Breast epithelium (tissue), 4 donors: ENCODE data around the gene ASB6. TPM values are rescaled to one million over a fixed set of nuclear protein-coding genes. Genes with fewer than 3 reads are reported as not detected.
"Not testable (repeated sequence)": the region's sequence is repeated elsewhere in the genome, so short reads cannot be mapped to it uniquely, and the experiment has no call there.

ENCODE experiments used
- DNase-seq, 2 donors: peaks; one replicate each; pipeline ENCODE4 v3.0.0-alpha.2; 2019; ENCODE audit warnings: low spot score in 2 of 2
- H3K27ac ChIP-seq, 2 donors: fragments of 200-600 bp; sonication (generic) in 1 of 2; one replicate each; pipeline ENCODE4 v1.5.1; 2016 to 2019; ENCODE audit warnings: mild to moderate bottlenecking in 1 of 2
- H3K27me3 ChIP-seq, 2 donors: fragments of 200-600 bp; sonication (generic) in 1 of 2; one replicate each; pipeline versions ENCODE4 v1.5.1 to v1.6.0; 2017 to 2019; ENCODE audit warnings: control low read depth in 1 of 2, mild to moderate bottlenecking in 1 of 2
- H3K36me3 ChIP-seq: fragments of 200-600 bp; one replicate; pipeline ENCODE4 v1.5.1; 2019
- H3K4me1 ChIP-seq, 2 donors: fragments of 200-600 bp; sonication (generic); one replicate each; pipeline ENCODE4 v1.5.1; 2016 to 2019; ENCODE audit warnings: control low read depth in 1 of 2
- H3K4me3 ChIP-seq, 3 donors: fragments of 200-600 bp; sonication (generic); 1 replicate in 2 of 3; 2 replicates in 1 of 3; pipeline ENCODE4 v1.5.1; 2016 to 2019; ENCODE audit warnings: mild to moderate bottlenecking in 3 of 3, moderate library complexity in 2 of 3
- H3K9me3 ChIP-seq, 2 donors: fragments of 200-600 bp; sonication (generic) in 1 of 2; one replicate each; pipeline ENCODE4 v1.5.1; 2016 to 2019; ENCODE audit warnings: control low read depth in 1 of 2
- POLR2A ChIP-seq: fragments of 450-650 bp; IDR thresholded peaks from one replicate; pipeline ENCODE4 v1.6.1; 2016; ENCODE audit warnings: antibody characterized with exemption, mild to moderate bottlenecking, moderate library complexity
- POLR2AphosphoS5 ChIP-seq, 3 donors: sonication (generic); formaldehyde crosslinking; IDR thresholded peaks; one replicate each; pipeline ENCODE4 v1.6.1; 2017; ENCODE audit warnings: antibody characterized with exemption in 3 of 3
- intact Hi-C: fragments of 100-400 bp; cut with DNase I; formaldehyde crosslinking; loops from one replicate; pipeline ENCODE4 v1.15.1; 2023; ENCODE audit warnings: low total_unique reads
- total RNA-seq, 3 donors: library from RNA; depleted of rRNA; stranded (reverse); fragments of >200 nt; gene quantifications; one replicate each; pipeline ENCODE4 v1.1.0, GENCODE V29; 2016
- TF ChIP-seq, protein P1 (sequence below), 3 donors: fragments of 450-650 bp; IDR thresholded peaks; one replicate each; pipeline ENCODE4 v1.5.1; 2016 to 2017; ENCODE audit warnings: antibody characterized with exemption in 3 of 3, mild to moderate bottlenecking in 3 of 3, moderate library complexity in 3 of 3

The ASB6 gene
- total RNA-seq, 3 donors from 2014 or later = 11.2 to 24.4 (median 21.6) TPM

DNA sequence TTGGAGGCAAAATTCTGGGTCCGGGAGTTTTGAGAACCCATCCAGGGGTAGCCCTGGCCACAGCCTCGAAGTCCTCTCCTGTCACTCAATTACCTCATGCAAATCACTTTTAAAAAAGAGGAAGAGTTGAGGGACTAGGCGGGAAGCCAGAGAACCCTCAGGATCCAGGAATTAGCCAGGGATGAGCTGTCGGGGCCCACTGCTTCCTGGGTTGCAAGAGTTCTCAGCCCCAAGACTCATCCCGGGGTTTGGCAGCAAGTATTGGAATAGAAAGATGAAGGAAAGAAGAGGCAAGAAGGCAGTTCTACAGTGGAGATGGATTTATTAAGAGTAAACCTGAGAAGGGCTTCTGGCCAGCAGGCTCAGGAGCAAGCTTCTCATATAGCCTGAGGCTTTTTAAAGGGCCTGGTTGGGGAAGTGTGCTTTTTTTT, 46.6 kb downstream of the ASB6 start:
- Histone ChIP-seq H3K4me1 (peaks cover 4 to 10% of the 10 kb centered on the region in 2 donors), H3K27me3 (no peaks in the 10 kb centered on the region), H3K9me3 (no peaks in the 10 kb centered on the region), H3K27ac (peak overlapping the region; percentile 75 to 99), H3K36me3 (no peaks in the 10 kb centered on the region), H3K4me3 (no peak overlapping the region)
- TF ChIP-seq POLR2AphosphoS5 (IDR thresholded peaks at IDR 0.05) (no peak), POLR2A (no peak)
- TF ChIP-seq, protein P1, sequence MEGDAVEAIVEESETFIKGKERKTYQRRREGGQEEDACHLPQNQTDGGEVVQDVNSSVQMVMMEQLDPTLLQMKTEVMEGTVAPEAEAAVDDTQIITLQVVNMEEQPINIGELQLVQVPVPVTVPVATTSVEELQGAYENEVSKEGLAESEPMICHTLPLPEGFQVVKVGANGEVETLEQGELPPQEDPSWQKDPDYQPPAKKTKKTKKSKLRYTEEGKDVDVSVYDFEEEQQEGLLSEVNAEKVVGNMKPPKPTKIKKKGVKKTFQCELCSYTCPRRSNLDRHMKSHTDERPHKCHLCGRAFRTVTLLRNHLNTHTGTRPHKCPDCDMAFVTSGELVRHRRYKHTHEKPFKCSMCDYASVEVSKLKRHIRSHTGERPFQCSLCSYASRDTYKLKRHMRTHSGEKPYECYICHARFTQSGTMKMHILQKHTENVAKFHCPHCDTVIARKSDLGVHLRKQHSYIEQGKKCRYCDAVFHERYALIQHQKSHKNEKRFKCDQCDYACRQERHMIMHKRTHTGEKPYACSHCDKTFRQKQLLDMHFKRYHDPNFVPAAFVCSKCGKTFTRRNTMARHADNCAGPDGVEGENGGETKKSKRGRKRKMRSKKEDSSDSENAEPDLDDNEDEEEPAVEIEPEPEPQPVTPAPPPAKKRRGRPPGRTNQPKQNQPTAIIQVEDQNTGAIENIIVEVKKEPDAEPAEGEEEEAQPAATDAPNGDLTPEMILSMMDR (IDR thresholded peaks at IDR 0.05) = no peak
- DNase-seq = no peak
- intact Hi-C loops = no loop called here

DNA sequence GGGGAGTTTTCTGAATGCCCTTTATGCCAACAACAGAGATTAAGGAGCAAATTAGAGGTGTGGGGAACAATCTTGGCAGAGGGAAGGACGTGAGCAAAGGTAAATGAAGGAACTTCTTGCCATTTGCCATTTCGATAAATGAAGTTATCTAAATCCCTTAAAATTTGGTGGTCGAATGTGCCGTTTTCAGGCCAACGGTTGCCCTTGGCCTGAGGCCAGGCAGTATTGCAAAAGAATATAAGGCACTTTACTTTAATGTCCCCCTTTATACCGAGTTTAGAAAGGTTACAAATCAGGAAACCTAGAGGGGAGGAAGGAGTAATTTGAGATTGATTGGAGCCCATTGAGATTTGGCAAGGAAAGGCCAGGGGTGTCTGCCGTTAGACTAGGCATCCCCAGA, 47.3 kb downstream of the ASB6 start:
- Histone ChIP-seq H3K4me3 (no peak overlapping the region), H3K36me3 (no peaks in the 10 kb centered on the region), H3K4me1 (peaks cover 4 to 10% of the 10 kb centered on the region in 2 donors), H3K27me3 (no peaks in the 10 kb centered on the region), H3K27ac (peak overlapping the region; percentile 75 to 77), H3K9me3 (no peaks in the 10 kb centered on the region)
- no peak for DNase-seq
- TF ChIP-seq POLR2A = no peak
- TF ChIP-seq, protein P1 (IDR thresholded peaks at IDR 0.05) = no peak
- no peak for TF ChIP-seq POLR2AphosphoS5 (IDR thresholded peaks at IDR 0.05)
- intact Hi-C loops = loop anchor here (1.0 kb wide), 1 partner anchor 36 kb away; no protein-coding TSS in a partner anchor

DNA sequence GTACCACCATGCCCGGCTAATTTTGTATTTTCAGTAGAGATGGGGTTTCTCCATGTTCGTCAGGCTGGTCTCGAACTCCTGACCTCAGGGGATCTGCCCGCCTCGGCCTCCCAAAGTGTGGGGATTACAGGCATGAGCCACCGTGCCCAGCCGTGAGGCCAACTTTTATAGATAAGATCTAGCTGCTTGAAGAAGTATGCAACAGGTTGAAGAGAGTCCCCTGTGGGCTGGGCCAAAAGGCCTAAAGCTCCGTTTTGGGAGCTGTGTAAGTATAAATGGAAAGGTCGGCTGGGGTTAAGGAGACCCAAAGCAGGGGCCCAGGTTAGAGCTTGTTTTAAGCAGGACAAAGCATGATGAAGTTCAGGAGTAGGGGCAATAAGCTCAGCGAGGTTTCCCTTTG, 49.2 kb downstream of the ASB6 start:
- H3K4me3 ChIP-seq, intact Hi-C loops, H3K36me3 ChIP-seq, H3K4me1 ChIP-seq, DNase-seq, H3K9me3 ChIP-seq, H3K27me3 ChIP-seq: not testable (repeated sequence)
- peak overlapping the region in 1 of 2 donors; percentile 46 for H3K27ac ChIP-seq

DNA sequence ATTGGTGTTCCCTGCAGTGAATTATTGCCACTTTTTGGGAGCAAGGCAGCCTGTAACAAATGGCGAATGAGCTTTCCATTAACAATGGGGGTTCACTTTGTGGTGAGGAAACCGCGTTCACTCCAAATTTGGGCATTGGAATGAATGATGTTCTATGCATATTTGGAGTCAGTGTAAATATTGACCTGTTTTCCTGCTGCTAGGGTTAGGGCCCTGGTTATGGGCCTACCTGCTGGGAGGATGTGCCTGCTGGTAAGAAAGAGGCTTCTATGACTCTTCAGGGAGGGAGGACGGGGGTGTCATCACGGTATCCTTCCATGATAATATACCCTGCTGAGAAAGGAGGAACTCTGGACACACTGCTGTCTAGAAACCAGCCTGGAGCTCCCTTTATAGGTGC, 50.0 kb downstream of the ASB6 start:
- TF ChIP-seq POLR2A (no peak), POLR2AphosphoS5 (IDR thresholded peaks at IDR 0.05) (no peak)
- TF ChIP-seq, protein P1 (IDR thresholded peaks at IDR 0.05) = no peak
- H3K27me3 ChIP-seq = no peaks in the 10 kb centered on the region
- no peak for DNase-seq
- intact Hi-C loops = no loop called here
- H3K4me1 ChIP-seq = peaks cover 0 to 2% of the 10 kb centered on the region in 2 donors
- no peaks in the 10 kb centered on the region for H3K36me3 ChIP-seq
- no peaks in the 10 kb centered on the region for H3K9me3 ChIP-seq
- no peak overlapping the region for H3K4me3 ChIP-seq
- H3K27ac ChIP-seq = no peak overlapping the region

DNA sequence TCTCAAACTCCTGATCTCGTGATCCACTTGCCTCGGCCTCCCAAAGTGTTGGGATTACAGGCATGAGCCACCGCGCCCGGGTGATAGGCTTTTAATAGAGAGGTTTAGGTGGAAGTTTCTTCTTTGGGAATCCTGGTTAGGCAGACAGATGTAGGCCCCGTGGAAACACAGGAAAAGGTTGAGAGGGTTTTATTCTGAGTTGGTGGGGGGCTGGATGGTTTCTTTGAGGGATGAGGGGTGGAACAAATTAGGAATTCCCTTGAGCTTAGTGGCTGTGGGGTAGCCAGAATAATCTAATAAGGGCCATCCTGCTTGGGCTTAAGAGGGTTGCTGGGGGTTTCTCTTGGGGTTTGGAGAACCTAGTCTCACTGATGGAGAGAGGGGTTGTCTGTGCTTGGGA, 51.5 kb downstream of the ASB6 start:
- H3K36me3 ChIP-seq = no peaks in the 10 kb centered on the region
- no peak overlapping the region for H3K4me3 ChIP-seq
- TF ChIP-seq POLR2A (no peak), POLR2AphosphoS5 (IDR thresholded peaks at IDR 0.05) (no peak)
- TF ChIP-seq, protein P1 (IDR thresholded peaks at IDR 0.05) = no peak
- H3K27me3 ChIP-seq = no peaks in the 10 kb centered on the region
- H3K4me1 ChIP-seq = no peaks in the 10 kb centered on the region
- no peaks in the 10 kb centered on the region for H3K9me3 ChIP-seq
- no peak overlapping the region for H3K27ac ChIP-seq
- no peak for DNase-seq
- intact Hi-C loops = no loop called here
